Measurements from ENCODE around the gene ACTMAP.
"Not testable (repeated sequence)": the region's sequence is repeated elsewhere in the genome, so short reads cannot be mapped to it uniquely, and the experiment has no call there.

ACTMAP gene

DNA sequence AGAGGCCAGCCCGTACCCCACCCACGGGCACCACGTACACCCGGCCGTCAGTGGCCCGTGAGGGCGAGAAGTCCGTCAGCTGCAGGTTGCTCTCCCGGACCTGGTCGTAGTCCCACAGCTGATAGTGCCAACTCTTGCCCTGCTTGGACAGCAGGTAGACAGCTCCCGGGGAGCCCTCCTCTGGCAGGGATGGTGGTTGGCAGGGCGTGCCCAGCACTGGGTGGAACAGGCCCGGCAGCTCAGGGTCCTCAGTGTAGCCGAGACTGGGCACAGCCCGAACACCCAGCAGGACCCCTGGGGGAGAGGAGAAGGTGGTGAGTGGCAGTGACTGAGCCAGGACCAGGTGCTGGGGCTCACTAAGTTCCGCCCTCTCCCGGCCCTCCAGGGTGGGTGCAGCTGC lies 7.8 kb downstream of the ACTMAP start:
- DNase-seq: no peak

DNA sequence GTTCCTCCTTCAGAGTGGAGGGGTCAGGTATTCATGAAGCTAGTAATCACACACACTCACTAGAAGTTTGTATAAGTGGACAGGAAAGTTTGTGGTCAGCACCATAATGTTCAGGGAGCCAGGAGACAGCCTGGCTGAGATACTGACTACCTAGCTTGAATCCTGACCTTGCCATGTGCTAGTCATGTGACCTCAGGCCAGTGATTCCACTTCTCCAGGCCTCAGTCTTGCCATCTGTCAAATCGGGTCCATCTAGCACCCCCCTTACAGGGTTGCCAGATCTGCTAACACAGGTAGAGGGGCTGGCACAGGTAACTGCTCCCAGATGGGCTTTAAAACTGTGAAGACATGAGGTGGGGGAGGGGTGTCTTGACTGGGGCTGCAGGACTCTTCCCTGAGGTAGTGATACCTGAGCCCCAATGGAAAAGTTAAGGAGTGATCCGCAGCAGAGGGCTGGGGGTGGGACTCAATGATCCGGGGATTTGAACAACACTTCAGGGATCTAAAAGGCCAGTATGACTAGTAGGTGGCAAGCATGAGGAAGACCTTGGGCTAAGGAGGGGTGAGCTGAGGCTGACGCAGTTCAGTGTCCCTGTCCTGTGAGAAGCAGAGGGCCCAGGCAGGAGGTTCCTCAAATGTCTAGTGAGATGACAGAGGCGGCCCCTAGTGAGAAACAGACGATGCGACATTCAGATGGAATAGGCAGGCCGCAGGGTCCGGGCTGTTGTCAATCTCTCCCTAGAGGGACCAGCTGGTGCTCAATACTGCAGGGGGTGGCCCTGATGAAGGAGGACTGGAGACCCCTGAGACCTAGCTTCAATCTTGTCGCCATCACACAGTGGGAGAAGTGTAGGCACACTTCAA lies 8.5 kb downstream of the ACTMAP start:
- DNase-seq: peak; percentile 35

DNA sequence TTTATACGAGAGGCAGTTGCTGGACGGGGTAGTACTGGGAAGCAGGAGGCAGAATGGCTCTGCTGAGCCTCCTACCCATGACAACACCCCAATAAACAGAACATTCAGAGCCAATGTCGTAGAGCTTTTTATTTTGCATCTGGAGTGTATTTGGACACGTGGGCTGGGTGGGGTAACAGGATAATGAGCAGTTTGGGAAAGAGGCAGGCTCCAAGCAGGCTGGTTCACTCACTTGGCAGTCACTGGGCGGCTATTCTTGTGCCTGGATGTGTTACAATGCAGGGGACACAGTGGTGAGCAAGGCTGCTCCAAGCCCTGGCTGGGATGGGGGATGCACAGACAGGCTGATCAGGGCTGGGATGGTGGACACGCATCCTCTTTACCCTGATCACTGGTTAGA lies 9.5 kb downstream of the ACTMAP start:
- no peak for DNase-seq

DNA sequence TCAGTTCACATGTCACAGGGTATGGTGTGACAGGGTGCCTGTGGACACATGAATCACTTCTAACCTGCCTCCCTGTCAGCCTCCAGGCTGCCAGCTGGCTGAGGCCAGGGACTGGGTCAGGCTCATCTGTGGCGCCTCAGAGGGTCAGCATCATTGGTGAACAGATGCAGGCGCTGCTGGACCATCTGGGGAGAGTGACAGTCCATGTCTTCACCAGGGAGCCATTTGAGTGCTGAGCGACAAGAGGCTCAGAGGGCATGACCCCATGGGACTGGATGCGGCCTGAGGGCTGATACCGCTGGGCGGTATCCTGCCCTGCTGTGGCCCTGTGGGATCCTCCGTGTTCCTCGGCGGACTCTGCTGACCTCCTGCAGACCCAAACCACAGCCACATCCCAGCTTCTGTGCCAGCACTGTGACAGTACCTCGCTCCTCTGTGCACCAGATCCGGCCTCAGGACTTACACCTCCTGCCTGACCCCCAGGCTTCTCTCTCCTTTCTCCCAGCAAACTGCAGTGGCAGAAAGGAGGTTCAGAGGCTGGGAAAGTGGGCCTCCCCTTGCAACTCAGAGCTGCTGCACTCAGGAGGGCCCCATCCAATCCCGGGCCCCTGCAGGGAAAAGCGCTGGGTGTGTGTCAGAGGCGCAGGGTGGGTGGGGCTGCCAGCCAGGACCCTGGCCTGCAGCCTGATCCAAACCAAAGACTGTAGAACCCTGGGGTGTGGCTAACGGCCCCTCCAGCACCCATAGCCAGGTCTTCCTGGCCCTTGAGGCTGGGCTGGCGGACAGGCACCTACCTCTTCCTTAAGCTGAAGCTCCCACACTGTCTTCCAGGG lies 10.2 kb downstream of the ACTMAP start:
- no peak for DNase-seq

DNA sequence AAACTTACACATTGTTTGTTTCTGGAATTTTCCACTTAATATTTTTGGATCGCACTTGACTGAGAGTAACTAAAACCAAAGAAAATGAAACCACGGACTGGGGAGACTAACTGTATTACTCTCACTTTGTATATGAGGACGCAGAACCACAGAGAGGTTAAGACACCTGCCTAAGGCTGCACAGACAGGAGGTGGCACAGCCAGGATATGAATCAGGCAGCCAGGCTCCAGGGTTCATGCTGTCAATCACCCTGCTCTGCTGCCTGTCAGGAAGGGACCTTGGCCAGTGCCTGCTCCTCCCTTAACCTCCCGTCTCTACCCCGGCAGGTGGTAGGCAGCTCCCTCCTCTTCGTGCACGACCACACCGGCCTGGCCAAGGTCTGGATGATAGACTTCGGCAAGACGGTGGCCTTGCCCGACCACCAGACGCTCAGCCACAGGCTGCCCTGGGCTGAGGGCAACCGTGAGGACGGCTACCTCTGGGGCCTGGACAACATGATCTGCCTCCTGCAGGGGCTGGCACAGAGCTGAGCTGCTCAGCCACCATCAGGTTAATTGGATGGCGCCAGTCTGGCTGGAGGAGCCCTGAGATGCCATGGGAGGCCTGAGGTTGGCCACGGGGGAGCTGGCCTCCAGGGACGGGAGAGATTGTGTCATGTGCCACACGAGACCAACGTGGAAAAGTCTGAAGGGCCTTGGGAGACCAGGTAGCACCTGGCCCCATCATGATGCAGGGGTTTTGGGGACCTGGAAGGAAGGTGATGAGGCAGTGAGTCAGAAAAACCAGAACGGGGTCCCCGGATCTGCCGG lies 11.0 kb downstream of the ACTMAP start:
- DNase-seq: no peak

DNA sequence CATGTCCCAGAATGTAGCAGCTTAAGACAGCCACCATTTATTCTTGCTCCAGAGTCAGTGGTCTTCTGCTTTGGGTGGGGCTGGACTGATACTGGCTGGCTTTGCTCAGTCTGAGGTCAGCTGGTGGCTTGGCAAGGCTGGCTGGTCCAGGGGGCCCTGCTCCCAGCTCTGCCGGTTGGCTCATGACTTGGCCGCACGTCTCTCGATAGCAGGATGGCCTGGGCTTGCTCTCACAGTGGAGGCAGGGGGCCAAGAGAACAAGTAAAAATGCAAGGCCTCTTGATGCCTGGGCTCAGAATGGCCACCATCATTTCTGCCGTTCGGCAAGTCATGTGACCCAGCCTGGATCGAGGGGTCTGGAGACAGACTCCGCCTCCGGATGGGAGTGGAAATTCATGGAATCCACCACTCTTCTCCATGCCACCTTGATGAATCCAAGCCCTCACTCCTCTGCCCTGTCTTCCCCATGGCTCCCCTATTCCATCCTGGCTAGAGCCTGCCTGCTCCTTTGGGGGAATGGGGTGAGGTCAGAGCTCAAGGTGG lies 13.1 kb downstream of the ACTMAP start:
- no peak for DNase-seq

DNA sequence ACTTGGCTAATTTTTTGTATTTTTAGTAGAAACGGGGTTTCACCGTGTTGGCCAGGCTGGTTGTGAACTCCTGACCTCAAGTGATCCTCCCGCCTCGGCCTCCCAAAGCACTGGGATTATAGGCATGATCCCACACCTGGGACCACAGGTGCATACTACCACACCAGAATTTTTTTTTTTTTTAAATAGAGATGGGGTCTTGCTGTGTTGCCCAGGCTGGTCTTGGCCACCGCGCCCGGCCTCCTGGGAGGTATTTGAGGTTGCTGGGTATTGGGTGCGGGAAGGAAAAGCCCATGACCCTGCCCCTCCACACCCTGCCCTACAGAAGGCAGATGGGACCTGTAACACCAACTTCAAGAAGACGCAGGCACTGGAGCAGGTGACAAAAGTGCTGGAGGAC lies 13.6 kb downstream of the ACTMAP start:
- DNase-seq: no peak

DNA sequence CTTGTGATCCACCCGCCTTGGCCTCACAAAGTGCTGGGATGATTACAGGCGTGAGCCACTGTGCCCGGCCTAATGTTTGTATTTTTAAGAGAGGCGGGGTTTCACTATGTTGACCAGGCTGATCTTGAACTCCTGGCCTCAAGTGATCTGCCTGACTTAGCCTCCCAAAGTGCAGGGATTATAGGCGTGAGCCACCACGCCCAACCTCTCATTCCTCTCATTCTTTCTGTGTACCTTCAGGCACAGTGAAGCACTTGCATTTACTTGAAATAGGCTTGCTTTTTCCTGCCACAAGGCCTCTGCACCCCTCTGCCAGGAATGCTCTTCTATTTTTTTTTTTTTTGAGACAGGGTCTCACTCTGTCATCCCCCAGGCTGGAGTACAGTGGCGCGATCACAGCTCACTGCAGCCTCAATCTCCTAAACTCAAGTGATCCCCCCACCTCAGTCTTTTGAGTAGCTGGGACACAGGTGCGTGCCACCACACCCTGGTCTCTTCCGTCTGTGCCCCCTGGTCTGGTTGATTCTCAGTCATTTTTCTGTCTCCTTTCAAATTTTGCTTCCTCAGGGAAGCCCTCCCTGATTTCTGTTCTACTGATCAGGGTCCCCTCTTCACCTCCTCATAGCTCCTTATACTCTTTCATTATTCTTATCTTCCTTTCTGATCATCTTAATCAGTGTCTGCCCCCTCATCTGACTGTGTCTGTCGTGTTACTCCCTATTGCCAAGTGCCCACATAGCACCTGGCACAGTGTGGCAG lies 15.1 kb downstream of the ACTMAP start:
- DNase-seq: no peak

DNA sequence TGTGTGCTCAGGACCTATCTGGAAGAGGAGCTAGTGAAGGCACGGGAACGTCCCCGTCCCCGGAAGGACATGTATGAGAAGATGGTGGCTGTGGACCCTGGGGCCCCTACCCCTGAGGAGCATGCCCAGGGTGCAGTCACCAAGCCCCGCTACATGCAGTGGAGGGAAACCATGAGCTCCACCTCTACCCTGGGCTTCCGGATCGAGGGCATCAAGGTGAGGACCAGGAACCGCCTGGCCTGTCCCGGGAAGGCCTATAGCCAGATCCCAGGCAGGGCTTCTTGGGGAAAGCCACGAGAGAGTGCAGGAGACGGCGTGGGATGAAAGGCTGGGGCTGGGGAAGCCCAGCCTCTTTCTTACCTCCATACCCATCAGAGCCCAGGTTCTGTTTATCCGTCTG lies 17.1 kb downstream of the ACTMAP start:
- no peak for DNase-seq

DNA sequence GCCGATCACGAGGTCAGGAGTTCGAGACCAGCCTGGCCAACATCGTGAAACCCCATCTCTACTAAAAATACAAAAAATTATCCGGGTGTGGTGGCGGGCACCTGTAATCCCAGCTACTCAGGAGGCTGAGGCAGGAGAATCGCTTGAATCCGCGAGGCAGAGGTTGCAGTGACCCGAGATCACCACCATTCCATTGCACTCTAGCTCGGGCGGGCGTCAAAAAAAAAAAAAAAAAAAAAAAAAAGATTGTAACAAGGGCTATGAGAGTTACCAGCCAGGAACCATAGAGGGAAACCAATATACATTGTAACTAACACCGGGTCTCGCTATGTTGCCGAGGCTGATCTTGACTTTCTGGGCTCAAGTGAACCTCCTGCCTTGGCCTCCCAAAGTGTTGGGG lies 18.0 kb downstream of the ACTMAP start:
- not testable (repeated sequence) for DNase-seq

DNA sequence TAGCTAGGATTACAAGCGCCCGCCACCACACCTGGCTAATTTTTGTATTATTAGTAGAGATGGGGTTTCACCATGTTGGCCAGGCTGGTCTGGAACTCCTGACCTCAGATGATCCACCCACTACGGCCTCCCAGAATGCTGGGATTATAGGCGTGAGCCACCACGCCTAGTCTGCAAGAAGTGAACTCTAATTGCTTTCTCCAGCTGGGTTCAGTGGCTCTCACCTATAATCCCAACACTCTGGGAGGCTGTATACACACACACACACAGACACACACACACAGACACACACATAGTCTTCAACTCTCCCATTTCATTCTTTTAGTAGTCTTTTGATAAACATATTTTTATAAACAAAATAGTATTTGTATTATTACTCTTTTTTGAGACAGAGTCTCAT lies 20.2 kb downstream of the ACTMAP start:
- DNase-seq: not testable (repeated sequence)

DNA sequence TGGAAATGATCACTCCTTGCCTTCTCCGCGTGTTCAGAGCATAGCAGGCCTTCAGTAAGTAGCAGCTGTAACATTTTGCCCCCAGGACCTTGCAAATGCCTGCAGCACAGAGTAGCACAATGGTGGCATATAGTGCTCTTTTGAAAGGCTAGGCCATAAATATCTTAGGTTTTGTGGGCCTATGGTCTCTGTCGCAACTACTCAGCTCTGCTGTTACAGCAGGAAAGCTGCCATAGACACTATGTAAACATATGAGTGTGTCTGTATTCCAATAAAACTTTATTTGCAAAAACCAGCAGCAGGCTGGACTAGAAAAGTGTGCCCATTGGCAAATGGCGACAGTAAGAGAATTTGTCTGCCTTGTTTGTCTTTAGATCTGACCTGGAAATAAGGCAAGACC lies 24.0 kb downstream of the ACTMAP start:
- no peak for DNase-seq

DNA sequence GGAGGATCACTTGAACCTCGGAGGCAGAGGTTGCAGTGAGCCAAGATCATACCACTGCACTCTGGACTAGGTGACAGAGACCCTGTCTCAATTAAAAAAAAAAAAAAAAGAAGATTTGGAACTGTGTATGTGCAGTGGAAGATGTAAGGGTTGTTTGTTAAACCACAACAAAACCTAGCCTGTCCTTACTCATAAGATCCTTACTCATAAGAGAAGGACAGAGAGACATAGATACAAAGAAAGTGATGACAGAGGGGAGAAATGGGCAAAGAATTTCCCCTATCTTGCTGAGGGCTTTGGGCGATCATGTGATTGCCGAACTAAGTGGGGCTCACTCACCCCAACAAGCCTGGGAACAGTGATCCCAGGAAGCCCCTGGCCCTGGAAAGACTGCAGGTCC lies 25.4 kb downstream of the ACTMAP start:
- DNase-seq: no peak

DNA sequence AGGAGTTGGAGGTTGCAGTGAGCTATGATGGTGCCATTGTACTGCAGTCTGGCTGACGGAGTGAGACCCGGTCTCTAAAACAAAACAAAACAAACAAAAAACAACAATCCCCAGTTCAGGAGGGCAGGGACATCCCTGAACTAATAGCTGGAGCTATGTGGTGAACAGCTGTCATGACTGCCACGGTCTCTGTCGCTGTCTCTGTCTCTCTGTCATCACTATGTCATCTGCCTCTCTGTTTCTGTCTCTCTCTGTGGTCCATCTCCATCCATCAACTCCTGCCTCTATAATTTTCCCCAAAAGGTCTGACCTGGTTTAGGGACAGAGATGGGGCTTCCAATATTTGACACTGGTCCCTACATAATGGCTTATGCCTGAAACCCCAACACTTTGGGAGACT lies 26.0 kb downstream of the ACTMAP start:
- DNase-seq: no peak

DNA sequence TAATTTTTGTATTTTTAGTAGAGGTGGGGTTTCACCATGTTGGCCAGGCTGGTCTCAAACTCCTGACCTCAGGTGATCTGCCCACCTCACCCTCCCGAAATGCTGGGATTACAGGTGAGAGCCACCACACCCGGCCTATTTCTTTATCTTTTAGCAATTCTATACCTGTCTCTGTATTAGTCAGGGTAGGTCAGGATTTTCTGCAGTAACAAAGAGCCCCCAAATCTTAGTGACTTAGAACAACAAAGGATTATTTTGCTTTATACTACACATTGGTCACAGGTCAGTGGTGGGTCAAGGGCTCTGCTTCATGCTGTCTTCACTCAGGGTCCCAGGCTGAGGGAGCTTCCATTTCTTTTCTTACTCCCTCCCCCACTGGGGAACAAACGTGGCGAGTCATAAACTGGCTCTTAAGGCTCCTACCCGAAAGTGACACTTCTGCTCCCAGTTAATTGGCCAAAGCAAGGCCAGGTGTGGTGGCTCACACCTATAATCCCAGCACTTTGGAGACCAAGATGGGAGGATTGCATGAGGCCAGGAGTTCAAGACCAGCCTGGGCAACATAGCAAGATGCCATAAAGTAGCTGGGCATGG lies 26.5 kb downstream of the ACTMAP start:
- DNase-seq: no peak

DNA sequence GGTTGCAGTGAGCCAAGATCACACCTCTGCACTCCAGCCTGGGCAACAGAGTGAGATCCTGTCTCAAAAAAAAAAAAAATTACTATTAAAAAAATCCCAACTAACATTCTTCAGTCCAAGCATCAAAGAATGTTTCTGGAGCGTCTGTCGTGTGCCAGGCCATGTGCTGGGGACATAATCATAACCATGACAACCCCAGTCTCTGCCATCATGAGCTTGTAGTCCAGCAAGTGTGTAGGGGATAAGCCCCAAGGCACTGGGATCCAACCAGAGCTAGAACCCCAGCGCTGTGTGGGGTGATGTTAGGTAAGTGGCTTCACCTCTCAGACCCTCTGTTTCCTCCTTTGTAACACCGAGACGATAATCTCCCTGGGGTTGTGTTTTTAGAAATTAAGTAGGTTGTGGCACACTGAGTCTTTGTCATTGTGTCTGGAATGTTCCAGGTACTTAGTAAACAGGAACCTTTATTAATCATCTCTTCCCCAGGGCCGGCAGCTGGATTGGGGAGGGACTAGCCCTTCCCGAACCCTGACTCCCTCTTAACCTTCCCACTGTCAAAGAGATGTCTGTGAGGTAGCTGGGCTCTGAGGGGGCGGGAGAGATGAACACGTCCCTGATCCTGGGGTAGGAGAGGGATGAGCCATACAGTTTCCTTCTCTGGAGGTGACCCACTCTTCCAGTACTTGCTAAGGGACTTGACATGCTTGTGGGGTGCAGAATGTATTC lies 28.2 kb downstream of the ACTMAP start:
- DNase-seq: no peak

DNA sequence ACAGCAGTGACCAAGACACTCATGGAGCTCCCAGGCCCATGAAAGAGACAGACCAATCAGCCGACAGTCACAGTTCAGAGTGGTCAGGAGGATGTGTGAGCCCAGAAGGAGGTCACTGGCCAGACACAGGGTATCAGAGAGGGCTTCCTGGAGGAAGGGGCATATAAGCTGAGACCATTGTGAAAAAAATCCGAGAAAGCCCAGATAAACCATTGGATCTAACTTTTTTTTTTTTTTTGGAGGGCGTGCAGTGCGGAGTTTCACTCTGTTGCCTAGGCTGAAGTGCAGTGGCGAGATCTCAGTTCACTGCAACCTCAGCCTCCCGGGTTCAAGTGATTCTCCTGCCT lies 29.2 kb downstream of the ACTMAP start:
- no peak for DNase-seq

DNA sequence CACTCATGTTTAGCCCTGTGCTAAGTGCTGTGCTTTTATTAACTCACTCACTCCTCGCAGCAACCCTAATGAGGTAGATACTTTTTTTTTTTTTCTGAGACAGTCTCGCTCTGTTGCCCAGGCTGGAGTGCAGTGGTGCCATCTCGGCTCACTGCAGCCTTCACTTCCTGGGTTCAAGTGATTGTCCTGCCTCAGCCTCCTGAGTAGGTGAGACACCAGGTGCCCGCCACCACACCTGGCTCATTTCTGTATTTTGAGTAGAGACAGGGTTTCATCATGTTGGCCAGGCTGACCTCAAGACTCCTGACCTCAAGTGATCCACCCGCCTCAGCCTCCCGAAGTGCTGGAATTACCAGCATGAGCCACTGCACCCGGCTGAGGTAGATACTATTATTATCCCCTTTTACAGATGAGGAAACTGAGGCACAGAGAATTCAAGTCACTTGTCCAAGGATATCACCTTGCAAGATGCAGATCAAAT lies 30.8 kb downstream of the ACTMAP start:
- DNase-seq: no peak

DNA sequence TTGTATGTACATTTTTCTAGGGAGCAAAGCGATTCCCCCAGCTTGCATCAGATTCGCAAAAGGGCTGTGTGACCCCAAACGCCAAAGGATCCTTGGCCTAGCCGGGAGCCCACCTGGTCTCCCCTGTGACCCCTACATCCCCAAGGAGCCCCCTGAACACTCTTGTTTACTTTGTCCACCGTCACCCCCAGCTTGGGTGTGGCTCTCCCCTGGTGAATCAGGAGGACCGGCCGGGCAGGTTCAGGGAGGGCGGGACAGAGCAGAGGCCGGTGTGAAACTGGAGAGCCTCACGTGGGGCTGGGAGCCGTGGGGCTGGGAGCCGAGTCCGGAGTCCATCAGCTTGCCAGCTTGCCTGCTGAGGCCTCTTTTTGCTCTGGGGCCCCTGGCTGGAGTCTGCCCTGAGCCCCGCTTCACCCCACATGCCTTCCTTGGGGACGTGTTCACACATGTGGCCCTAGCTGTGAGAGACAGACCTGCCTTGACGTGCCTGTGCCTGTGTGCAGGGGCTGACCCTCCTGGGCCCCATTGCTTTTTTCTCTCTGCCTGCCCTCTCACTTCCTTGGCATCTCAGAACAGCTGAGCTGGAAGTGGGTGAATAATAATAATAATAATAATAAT lies 31.4 kb downstream of the ACTMAP start:
- DNase-seq: no peak

All from suppressor macrophage treated with lipopolysaccharide for 4 hours (primary cell).